Epithelial cell of prostate (primary cell): ENCODE measurements around the gene FLT4.

Experiments used
- DNase-seq: peaks from one replicate; pipeline ENCODE4 v3.0.0-alpha.2; 2011; ENCODE audit warnings: low read depth, low spot score
- H3K27ac ChIP-seq: fragments of 450-650 bp; 2 replicates; pipeline ENCODE4 v1.5.1; 2017; ENCODE audit warnings: mild to moderate bottlenecking

FLT4 gene

DNA sequence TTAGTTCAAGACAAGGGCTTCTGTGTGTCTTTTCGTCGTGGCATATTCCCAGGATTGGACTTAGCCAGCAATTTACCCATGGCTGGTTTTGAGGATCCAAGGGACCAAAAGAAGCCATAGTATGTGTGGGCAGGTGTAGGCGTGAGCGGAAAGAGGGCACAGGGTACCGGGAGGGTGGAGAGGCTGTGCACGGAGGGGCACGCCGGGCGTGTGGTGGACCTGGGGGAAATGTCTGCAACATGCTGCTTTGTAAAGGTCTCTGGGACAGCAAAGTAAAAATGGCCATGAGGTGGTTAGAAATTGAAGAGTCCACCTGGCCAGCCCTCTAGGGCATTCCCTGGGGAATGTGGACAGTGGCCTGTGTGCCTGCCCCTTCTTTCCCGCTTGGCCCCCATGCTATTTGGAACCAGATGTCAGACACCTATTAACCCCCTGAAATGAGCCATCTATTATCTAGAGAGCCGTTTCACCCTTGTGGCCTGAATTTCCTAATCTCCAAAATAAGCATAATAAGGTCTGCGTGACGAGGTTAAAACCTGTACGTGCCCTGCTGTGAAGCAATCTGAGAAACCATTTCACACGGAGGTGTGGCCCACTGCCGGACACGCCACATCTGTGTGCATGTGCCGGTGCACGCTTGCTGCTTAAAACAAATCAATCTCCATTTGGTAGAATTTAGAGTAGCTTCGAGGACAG, 5.1 kb downstream of the FLT4 start:
- DNase-seq, result no peak
- no peak overlapping the region for H3K27ac ChIP-seq

DNA sequence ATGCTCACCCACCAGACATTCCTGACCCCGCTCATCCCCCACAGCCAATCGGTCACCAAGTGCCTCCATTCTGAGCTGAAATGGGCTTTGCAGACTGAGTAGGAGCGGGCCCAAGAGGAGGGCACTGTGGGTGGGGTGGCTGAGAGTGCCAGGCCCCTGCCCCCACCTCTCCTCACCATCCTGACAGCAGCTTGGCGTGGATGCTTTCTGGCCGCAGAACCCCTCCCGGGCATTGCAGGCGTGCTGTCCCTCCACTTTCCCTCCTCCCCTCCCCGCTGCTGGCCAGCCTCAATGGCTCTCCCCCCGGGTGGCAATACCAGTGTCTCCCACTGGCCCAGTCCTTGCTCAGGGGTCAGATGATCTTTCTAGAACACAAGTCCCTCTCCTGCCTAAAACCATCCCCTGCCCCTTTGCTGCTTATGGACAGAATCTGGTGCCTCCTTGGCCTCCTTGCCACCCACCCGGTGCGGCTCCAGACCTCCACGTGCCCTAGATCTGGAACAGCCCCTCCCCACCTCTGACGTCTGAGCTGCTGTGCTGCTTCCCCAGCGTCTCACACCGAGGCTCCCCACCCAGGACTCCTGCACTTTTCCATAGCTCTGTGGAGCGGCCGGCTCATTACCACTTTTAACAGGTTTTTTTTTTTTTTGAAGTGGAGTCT, 6.1 kb downstream of the FLT4 start:
- no peak for DNase-seq

DNA sequence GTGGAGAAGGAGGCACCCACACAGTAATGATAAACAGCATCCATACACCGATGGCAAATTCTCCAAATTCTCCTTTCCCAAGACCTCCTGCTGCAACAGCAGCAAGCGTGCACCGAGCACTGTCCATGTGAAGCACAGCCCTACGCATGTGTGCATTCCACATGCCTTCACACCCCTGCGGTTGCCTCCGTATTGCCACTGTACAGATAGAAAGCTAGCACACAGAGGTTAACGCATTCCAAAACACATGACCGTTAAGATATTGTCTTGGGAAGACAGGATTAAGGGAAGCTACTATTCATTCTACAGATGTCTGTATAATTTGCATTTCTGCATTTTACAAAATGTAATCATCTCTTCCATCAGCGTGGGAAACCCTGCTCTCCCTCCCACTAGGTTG, 6.6 kb downstream of the FLT4 start:
- DNase-seq, result no peak
- H3K27ac ChIP-seq, result no peak overlapping the region

More for the DNA sequence above, 6.1 kb downstream of the FLT4 start:
- H3K27ac ChIP-seq, result no peak overlapping the region

DNA sequence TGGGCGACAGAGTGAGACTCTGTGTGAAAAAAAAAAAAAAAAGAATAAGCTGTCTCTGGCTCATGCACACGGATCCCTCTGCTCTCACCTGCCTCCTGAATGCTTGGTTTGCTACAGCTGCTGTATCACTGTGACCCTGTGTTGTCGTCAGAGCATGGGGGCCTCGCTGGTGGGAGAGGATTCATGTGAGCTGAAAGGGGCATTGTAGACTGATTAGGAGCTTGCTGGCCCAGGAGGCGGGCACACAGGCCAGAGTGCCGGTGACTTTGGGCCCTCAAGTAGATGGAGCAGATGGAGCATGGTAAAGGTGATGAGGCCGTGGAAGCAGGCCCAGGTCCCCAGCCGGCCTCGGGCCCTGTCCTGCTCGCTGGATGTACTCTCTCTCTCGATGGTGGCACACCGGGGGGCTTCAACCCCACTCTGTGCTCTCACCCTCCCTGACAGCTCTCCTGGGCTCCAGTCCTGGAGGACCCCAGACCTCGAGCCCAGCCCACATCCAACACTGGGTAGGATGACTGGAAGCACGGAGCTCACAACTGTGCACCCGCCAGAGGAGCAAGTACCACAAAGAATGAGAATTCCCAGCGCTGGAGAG, 7.1 kb downstream of the FLT4 start:
- no peak for DNase-seq
- no peak overlapping the region for H3K27ac ChIP-seq

- H3K27ac ChIP-seq, result no peak overlapping the region
- DNase-seq, result no peak
Observed at GRCh38 chr5:180641566-180641900, 7.9 kb downstream of the FLT4 start.

- H3K27ac ChIP-seq, result no peak overlapping the region
- DNase-seq, result no peak
Observed at GRCh38 chr5:180640861-180641565, 8.4 kb downstream of the FLT4 start.

GRCh38 chr5:180640611-180640860, 8.9 kb downstream of the FLT4 start:
- DNase-seq, result no peak
- H3K27ac ChIP-seq, result no peak overlapping the region

DNA sequence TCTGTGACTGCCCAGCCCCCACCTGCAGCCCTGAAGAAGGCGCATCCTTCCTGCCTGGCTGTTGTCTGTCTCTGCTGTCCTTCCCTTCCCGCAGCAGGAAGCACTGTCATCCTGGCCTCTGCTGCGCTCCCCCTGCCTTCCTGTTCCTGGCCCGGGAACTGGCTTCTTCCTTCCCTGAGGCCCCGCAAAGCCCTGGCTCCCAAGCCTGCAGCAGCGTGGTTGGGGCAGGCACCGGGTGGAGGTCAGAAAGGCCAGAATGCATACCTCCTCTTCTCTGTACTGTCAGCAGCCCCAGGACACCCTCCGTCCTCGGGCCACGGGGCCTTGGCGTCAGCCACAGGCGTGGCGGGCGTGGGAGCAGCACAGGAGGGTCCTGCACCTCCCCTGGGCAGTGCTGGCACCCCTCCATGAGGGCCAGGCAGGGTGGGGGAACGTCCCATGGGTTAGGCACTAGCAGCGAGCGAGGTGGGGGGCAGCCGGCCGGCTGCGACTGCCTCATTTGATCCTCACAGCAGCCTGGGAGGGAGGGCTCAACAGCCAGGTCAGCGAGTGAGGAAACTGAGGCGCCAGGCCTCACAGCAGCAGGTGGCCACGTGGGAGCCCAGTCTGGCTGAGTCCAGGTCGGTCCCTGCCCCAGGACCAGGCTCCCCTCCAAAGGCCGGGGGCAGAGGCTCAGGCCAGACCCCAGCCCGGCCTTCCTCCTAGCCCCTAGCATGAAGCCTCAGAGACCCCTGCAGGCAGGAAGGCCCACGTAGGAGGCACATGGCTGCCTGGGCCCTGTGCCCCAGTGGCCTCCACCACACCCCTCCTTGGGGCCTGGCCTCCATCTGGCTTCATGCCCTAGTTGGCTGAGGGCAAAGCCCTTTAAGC, 9.4 kb downstream of the FLT4 start:
- H3K27ac ChIP-seq, result no peak overlapping the region
- DNase-seq, result no peak

- DNase-seq, result no peak
- no peak overlapping the region for H3K27ac ChIP-seq
Observed at GRCh38 chr5:180639287-180639686, 10.1 kb downstream of the FLT4 start.

DNA sequence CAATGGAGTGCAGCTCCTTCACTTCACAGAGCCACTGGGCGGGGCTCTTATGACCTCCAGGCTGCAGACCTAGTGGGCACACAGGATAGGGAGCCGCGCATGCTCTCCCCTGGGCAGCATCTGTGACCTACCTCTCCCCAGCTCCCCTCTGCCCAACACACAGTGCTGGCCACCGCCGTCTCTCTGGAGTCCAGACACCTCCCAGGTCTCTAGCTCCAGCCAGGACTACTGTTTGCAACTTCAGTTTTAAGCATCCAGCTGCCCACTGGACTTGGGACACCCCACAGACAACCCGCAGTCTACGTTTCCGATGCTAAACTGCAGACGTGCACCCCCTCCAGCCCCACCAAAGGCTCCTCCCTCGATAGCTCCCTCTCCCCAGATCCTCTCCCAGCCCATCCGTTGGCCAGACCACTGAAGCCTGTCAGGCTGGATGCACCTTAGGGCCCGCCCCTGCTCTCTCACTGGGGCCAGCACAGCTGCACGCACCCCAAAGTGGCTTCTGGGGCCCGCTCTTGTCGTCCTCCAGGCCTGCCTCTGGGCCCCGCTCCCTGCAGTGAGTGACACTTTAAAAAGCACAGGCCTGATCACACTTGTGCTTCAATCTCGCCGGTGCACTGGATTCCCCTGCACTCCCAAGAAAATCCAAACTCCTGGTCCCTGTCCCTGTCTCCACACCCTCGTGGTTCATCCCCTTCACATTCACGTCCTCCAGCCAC, 11.3 kb downstream of the FLT4 start:
- no peak overlapping the region for H3K27ac ChIP-seq
- DNase-seq, result no peak

- H3K27ac ChIP-seq, result no peak overlapping the region
- DNase-seq, result no peak
Observed at GRCh38 chr5:180636403-180637075, 12.9 kb downstream of the FLT4 start.

GRCh38 chr5:180636016-180636402, 13.4 kb downstream of the FLT4 start:
- DNase-seq, result no peak

GRCh38 chr5:180633283-180634177, 15.9 kb downstream of the FLT4 start:
- DNase-seq, result no peak
- no peak overlapping the region for H3K27ac ChIP-seq

More at GRCh38 chr5:180636016-180636402, 13.4 kb downstream of the FLT4 start:
- H3K27ac ChIP-seq, result no peak overlapping the region

DNA sequence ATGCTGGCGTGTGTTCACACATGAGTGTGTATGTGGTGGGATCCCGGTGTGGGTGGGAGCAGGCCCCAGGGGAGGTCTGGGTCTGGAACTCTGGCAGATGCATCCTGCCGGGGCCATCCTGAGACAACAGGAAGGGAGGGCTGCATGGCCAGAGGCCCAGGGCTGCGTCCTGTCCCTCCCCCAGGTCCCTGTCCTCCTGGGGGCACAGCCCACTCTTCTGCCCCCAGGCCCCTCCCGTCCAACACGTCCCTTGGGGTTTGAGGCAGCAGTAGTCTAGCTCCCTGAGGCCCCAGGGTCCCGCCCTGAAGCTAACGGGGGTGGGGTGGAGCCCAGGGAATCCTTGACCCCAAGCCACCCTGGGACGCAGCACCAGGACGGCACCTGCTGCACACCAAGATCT, 16.6 kb downstream of the FLT4 start:
- H3K27ac ChIP-seq, result no peak overlapping the region
- DNase-seq, result no peak

DNA sequence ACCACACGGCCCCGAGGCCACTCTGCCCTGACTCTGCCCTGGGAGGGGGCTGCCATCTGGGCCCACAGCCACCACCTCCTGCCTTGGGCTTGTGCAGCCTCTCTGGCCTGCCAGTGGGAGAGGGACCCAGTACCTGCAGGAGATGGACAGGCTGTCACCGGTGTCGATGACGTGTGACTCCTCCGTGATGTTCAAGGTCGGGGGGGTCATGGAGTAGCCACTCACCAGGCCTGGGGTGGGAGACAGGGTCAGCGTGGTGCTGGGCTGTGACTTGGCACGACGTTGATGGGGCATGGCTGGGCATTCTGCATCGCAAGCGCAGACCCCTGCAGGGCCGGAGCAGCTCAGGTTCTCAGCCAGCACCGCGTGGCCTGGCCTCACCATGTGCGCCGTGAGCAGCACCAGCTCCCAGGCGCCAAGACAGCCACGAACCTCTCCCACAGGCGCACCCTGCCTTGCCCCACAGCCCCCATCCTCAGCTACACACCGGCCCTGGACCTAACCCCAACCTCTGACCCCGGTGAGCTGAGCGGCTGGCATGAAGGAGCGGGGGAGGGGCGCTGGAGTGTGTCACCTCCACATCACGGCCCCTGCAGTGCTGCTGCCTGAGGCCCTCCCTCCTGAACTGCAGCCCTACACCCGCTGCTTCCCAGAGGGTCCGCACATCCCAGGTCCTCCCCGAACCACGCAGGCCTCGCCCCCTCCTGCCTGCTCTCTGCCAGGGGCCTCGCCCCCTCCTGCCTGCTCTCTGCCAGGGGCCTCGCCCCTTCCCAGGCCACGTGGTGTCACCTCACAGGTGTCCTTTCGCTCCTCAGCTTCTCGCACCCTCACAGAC, 17.6 kb downstream of the FLT4 start:
- no peak for DNase-seq
- H3K27ac ChIP-seq, result no peak overlapping the region

- no peak for DNase-seq
- no peak overlapping the region for H3K27ac ChIP-seq
Observed at GRCh38 chr5:180630426-180630825, 19.0 kb downstream of the FLT4 start.

DNA sequence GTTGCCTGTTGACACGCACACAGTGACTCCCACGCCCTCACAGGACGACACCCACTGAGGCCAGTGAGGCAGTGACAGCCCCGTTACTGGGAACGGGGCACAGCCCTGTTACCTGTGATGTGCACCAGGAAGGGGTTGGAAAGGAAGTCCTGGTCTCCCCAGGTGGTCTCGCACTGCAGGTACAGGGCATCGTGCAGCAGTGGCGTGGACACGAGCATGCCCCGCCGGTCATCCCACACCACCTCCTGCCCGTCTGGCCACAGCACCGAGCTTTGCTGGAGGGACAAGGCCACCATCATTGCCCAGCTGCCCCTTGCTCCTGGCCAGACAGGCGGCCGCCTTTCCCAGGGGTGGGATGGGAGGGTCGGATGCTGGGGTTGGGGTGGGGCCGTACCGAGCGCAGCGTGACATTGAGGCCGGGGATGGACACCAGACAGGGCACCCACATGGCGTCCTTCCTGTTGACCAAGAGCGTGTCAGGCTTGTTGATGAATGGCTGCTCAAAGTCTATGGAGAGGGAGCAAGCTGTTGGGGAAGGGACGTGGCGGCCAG, 19.5 kb downstream of the FLT4 start:
- DNase-seq, result no peak
- no peak overlapping the region for H3K27ac ChIP-seq
